ENCODE measurements around the gene KCNH5.

Gene KCNH5

DNA sequence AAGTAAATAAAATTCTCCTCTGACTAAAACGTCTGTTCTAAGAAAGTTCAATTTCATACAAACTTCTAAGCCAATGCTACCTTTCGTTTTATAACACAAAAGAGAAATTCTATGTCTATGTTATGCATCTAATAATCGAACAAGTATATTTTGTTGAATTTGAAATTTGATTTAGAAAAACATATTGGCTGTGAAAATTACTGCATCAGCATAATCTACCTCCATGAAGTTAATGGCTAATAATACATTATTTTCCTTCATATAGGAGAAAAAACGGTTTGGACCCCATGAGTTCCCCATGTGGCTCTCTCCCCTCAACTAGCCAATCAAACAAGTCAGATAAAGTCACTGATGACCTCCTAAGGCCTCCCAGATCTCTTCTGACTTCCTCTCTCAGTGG, 106.5 kb downstream of the KCNH5 start:
- H3K9me3 Mint-ChIP-seq, result peaks cover 9% of the 10 kb centered on the region
- no peak overlapping the region for H3K4me3 Mint-ChIP-seq
- H3K36me3 Mint-ChIP-seq, result no peaks in the 10 kb centered on the region
- H3K27ac Mint-ChIP-seq, result no peak overlapping the region
- H3K27me3 Mint-ChIP-seq, result no peaks in the 10 kb centered on the region
- H3K4me1 Mint-ChIP-seq, result no peaks in the 10 kb centered on the region

GRCh38 chr14:62934439-62934838, 110.8 kb downstream of the KCNH5 start:
- Mint-ChIP-seq H3K4me3 (no peak overlapping the region), H3K27me3 (no peaks in the 10 kb centered on the region), H3K27ac (no peak overlapping the region), H3K4me1 (no peaks in the 10 kb centered on the region), H3K9me3 (peaks cover 5% of the 10 kb centered on the region), H3K36me3 (no peaks in the 10 kb centered on the region)

DNA sequence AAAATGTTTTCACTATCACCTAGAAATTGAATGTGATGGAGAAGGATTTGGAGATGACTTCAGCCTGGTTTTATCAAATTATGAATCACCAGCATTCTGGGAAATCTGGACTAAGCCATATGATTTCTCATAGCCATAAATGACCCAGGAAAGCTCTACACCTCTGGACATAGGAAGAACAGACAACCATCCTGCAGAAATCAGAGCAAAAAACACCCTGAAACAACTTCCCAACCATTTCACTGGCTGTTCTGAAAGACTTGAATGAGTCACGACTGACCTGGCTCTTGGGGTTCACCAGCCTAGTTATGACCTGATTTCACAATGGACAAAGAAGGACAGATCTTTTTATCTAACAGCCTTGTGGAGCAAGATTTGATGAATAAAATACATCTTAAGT, 123.8 kb downstream of the KCNH5 start:
- H3K27me3 Mint-ChIP-seq, result peaks cover 2% of the 10 kb centered on the region
- no peaks in the 10 kb centered on the region for H3K36me3 Mint-ChIP-seq
- no peaks in the 10 kb centered on the region for H3K9me3 Mint-ChIP-seq
- no peaks in the 10 kb centered on the region for H3K4me1 Mint-ChIP-seq
- no peak overlapping the region for H3K4me3 Mint-ChIP-seq
- no peak overlapping the region for H3K27ac Mint-ChIP-seq

DNA sequence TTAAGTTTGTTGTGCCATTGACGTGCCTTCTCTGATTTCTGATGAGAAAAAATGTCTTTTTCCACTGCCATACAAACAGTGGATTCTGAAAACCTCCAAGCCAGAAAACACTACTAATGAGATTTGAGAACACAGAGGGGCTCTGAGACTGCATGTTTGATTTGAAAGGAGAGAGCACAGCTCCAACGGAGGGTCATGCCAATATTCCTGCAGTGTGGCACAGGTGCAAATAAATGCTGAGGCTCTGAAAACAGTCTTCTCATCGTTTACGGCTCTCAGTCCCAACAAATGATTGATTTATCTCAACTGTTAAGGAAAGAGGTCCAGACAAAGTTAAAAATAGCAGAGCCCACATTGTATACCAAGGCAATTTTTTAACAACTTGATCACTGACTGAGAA, 128.7 kb downstream of the KCNH5 start:
- H3K4me1 Mint-ChIP-seq, result no peaks in the 10 kb centered on the region
- no peaks in the 10 kb centered on the region for H3K36me3 Mint-ChIP-seq
- no peaks in the 10 kb centered on the region for H3K9me3 Mint-ChIP-seq
- peaks cover 2% of the 10 kb centered on the region for H3K27me3 Mint-ChIP-seq
- no peak overlapping the region for H3K4me3 Mint-ChIP-seq
- no peak overlapping the region for H3K27ac Mint-ChIP-seq

- H3K9me3 Mint-ChIP-seq, result no peaks in the 10 kb centered on the region
- H3K36me3 Mint-ChIP-seq, result no peaks in the 10 kb centered on the region
- H3K27me3 Mint-ChIP-seq, result no peaks in the 10 kb centered on the region
- no peak overlapping the region for H3K27ac Mint-ChIP-seq
- no peak overlapping the region for H3K4me3 Mint-ChIP-seq
- H3K4me1 Mint-ChIP-seq, result no peaks in the 10 kb centered on the region
Observed at GRCh38 chr14:62914873-62915272, 130.4 kb downstream of the KCNH5 start.

GRCh38 chr14:62914025-62914424, 131.2 kb downstream of the KCNH5 start:
- H3K4me1 Mint-ChIP-seq, result no peaks in the 10 kb centered on the region

DNA sequence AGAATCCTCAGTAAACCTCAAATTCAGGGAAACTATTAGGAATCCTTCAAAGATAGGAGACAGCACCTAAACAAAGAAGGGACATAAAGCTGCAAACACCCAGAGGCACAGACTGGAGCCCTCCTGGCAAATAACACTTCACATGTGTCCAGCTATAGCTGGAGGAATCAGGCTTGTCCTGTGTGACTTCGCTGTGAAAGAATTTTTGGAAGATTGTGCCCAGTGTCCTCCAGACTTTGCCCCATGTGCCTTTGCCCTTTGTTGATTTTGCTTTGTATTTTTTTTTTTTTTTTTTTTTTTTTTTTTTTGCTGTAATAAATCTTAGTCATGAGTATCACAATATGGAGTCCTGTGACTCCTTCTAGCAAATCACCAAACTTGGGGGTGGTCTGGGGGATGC, 136.8 kb downstream of the KCNH5 start:
- Mint-ChIP-seq H3K27ac (no peak overlapping the region), H3K27me3 (no peaks in the 10 kb centered on the region), H3K4me1 (no peaks in the 10 kb centered on the region), H3K4me3 (no peak overlapping the region), H3K9me3 (no peaks in the 10 kb centered on the region), H3K36me3 (no peaks in the 10 kb centered on the region)

More at GRCh38 chr14:62914025-62914424, 131.2 kb downstream of the KCNH5 start:
- Mint-ChIP-seq H3K27ac (no peak overlapping the region), H3K9me3 (no peaks in the 10 kb centered on the region), H3K27me3 (no peaks in the 10 kb centered on the region), H3K4me3 (no peak overlapping the region), H3K36me3 (no peaks in the 10 kb centered on the region)

DNA sequence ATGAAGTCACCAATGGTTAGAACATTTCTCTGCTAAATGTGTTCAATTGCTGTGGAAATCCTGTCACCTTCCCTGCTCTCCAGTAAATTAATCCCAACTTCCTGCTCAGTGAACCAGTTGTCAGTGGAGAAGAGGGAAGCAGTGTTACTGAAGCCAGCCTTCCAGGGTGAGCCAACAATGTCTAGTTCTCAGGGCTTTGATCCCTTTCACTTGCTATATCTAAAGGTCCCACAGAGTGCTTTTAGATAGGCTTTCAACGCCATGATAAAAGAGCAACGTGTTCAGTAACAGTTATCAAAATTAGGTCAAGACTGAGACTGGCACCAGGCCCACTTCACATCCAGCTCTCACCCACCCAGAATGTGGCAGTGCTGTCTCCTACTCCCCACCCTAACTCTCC, 139.7 kb downstream of the KCNH5 start:
- no peak overlapping the region for H3K27ac Mint-ChIP-seq
- H3K4me3 Mint-ChIP-seq, result no peak overlapping the region
- peaks cover under 1% of the 10 kb centered on the region for H3K36me3 Mint-ChIP-seq
- peaks cover 1% of the 10 kb centered on the region for H3K9me3 Mint-ChIP-seq
- no peaks in the 10 kb centered on the region for H3K4me1 Mint-ChIP-seq
- no peaks in the 10 kb centered on the region for H3K27me3 Mint-ChIP-seq

- H3K36me3 Mint-ChIP-seq, result peaks cover 2% of the 10 kb centered on the region
- no peak overlapping the region for H3K27ac Mint-ChIP-seq
- peaks cover 4% of the 10 kb centered on the region for H3K9me3 Mint-ChIP-seq
- no peaks in the 10 kb centered on the region for H3K27me3 Mint-ChIP-seq
- H3K4me1 Mint-ChIP-seq, result no peaks in the 10 kb centered on the region
- no peak overlapping the region for H3K4me3 Mint-ChIP-seq
Observed at GRCh38 chr14:62897771-62898170, 147.5 kb downstream of the KCNH5 start.

- Mint-ChIP-seq H3K36me3 (peaks cover 2% of the 10 kb centered on the region), H3K9me3 (peaks cover 4% of the 10 kb centered on the region), H3K4me1 (no peaks in the 10 kb centered on the region), H3K4me3 (no peak overlapping the region), H3K27ac (no peak overlapping the region), H3K27me3 (no peaks in the 10 kb centered on the region)
Observed at GRCh38 chr14:62896932-62897456, 148.3 kb downstream of the KCNH5 start.

DNA sequence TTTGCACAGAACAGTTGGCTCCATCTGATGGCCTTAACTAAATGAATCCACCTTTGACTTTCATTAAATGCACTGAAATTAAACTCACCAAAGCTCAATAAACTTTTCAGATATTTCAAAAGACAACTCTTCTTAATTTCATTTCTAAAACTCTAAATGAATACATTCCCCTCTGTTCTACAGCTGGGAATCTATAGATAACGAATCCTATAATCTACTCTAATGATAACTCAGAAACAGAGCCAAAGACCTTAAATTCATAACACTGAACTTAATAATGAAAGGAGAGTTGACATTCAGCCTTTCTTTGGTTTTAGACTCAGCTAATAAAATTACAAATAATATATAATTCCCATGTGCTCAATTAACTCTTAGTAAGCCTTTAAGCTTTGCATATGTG, 150.5 kb downstream of the KCNH5 start:
- no peaks in the 10 kb centered on the region for H3K9me3 Mint-ChIP-seq
- H3K27ac Mint-ChIP-seq, result no peak overlapping the region
- H3K4me1 Mint-ChIP-seq, result no peaks in the 10 kb centered on the region
- H3K27me3 Mint-ChIP-seq, result no peaks in the 10 kb centered on the region
- H3K4me3 Mint-ChIP-seq, result no peak overlapping the region
- no peaks in the 10 kb centered on the region for H3K36me3 Mint-ChIP-seq

DNA sequence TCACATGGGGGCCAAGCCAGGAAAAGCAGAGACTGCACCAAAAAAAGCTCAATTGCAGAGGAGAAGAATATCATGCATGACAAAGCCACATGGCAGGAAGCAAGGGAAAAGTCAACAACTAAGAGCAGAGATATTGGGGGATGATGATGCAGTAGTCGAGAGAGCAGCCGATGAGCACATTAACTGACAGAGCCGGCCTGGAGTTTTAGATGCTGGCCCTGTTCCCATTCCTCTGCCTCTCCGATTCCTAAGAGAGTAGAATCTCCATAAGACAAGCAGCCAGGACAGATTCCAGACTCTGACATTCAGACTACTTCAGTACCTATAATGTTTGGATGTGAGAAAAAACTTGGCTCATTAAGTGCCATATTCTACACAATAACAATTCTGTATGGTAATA, 155.9 kb downstream of the KCNH5 start:
- H3K4me1 Mint-ChIP-seq, result no peaks in the 10 kb centered on the region
- no peaks in the 10 kb centered on the region for H3K36me3 Mint-ChIP-seq
- no peaks in the 10 kb centered on the region for H3K9me3 Mint-ChIP-seq
- H3K4me3 Mint-ChIP-seq, result no peak overlapping the region
- H3K27me3 Mint-ChIP-seq, result no peaks in the 10 kb centered on the region
- H3K27ac Mint-ChIP-seq, result no peak overlapping the region

DNA sequence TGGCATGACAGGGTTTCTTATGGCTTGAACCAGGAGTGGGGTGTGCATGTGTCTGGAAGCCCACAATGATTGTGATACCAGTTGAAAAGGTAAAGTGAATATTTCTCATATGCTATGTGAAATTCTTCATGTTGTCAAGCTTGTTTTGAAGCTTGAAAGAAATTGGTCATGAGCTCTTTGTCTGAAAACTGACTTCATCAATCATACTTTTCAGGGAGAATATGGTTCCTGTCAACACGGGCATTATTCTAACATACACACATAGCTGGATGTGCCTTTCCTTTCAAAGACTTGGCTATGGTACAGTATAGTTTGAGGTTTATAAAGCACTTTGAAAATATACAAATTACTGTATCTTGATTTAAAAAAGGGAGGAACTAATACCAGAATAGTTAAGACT, 158.8 kb downstream of the KCNH5 start:
- Mint-ChIP-seq H3K9me3 (no peaks in the 10 kb centered on the region), H3K36me3 (no peaks in the 10 kb centered on the region), H3K4me1 (no peaks in the 10 kb centered on the region), H3K27me3 (no peaks in the 10 kb centered on the region), H3K4me3 (no peak overlapping the region), H3K27ac (no peak overlapping the region)

DNA sequence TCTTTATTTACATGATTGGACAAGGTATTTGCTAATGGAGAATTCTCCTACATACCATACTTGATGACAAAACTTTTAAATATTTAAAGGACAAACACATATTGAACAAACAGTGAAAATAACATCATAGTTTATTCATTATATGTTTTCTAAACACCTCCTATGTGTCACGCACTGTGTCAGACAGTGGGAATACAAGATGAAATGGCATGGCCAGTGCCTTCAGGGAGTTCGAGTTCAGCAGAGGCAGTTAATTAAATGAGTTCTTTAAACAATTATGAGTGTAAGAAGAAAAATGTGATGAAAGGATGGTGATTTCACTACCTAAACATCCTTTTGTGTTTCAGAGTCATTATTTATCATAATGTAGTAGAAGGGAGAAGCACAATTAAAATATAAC, 159.8 kb downstream of the KCNH5 start:
- Mint-ChIP-seq H3K9me3 (no peaks in the 10 kb centered on the region), H3K36me3 (no peaks in the 10 kb centered on the region), H3K27me3 (no peaks in the 10 kb centered on the region), H3K4me1 (no peaks in the 10 kb centered on the region), H3K4me3 (no peak overlapping the region), H3K27ac (no peak overlapping the region)

GRCh38 chr14:62882967-62883366, 162.3 kb downstream of the KCNH5 start:
- Mint-ChIP-seq H3K4me1 (no peaks in the 10 kb centered on the region), H3K27me3 (no peaks in the 10 kb centered on the region), H3K9me3 (no peaks in the 10 kb centered on the region), H3K27ac (no peak overlapping the region), H3K36me3 (no peaks in the 10 kb centered on the region), H3K4me3 (no peak overlapping the region)

- Mint-ChIP-seq H3K27me3 (no peaks in the 10 kb centered on the region), H3K36me3 (no peaks in the 10 kb centered on the region), H3K27ac (no peak overlapping the region), H3K9me3 (no peaks in the 10 kb centered on the region), H3K4me1 (no peaks in the 10 kb centered on the region), H3K4me3 (no peak overlapping the region)
Observed at GRCh38 chr14:62866376-62866775, 178.9 kb downstream of the KCNH5 start.

GRCh38 chr14:62864588-62864987, 180.7 kb downstream of the KCNH5 start:
- Mint-ChIP-seq H3K27me3 (no peaks in the 10 kb centered on the region), H3K4me1 (no peaks in the 10 kb centered on the region), H3K27ac (no peak overlapping the region), H3K36me3 (no peaks in the 10 kb centered on the region), H3K4me3 (no peak overlapping the region), H3K9me3 (no peaks in the 10 kb centered on the region)
